ENCODE data around the gene C1QTNF5. TPM values are rescaled to one million over a fixed set of nuclear protein-coding genes. Genes with fewer than 3 reads are reported as not detected.

The C1QTNF5 gene
- total RNA-seq, 1 donor, result 6.5 TPM

- H3K4me3 ChIP-seq (ENCODE audit: low read depth, low read length), result peak overlapping the region; percentile 39
- DNase-seq (ENCODE audit: low read depth), result no peak
- no peak for TF ChIP-seq CTCF (IDR thresholded peaks at IDR 0.05; ENCODE audit: insufficient read depth, low read depth, low read length)
Measured at GRCh38 chr11:119336744-119337469, 3.8 kb downstream of the C1QTNF5 start.

- DNase-seq (ENCODE audit: low read depth), result no peak
- peak overlapping the region; percentile 94 for H3K4me3 ChIP-seq (ENCODE audit: low read depth, low read length)
- TF ChIP-seq CTCF (IDR thresholded peaks at IDR 0.05; ENCODE audit: insufficient read depth, low read depth, low read length), result no peak
Measured at GRCh38 chr11:119335655-119336543, 4.8 kb downstream of the C1QTNF5 start.

- H3K4me3 ChIP-seq (ENCODE audit: low read depth, low read length), result peak overlapping the region; percentile 94
- no peak for TF ChIP-seq CTCF (IDR thresholded peaks at IDR 0.05; ENCODE audit: insufficient read depth, low read depth, low read length)
- no peak for DNase-seq (ENCODE audit: low read depth)
Measured at GRCh38 chr11:119335091-119335654, 5.5 kb downstream of the C1QTNF5 start.

- TF ChIP-seq CTCF (IDR thresholded peaks at IDR 0.05; ENCODE audit: insufficient read depth, low read depth, low read length), result no peak
- peak within 1 kb of the TSS; percentile 94 for H3K4me3 ChIP-seq (ENCODE audit: low read depth, low read length)
- peak; percentile 98 for DNase-seq (ENCODE audit: low read depth)
Measured at GRCh38 chr11:119334174-119334930, 6.3 kb downstream of the C1QTNF5 start, which contains the start of gene RNF26. TSS of gene RNF26 (plus strand) at chr11:119334527. CDS start at chr11:119335123, 596 bp downstream.

- no peak for DNase-seq (ENCODE audit: low read depth)
- H3K4me3 ChIP-seq (ENCODE audit: low read depth, low read length), result no peak overlapping the region
- TF ChIP-seq CTCF (IDR thresholded peaks at IDR 0.05; ENCODE audit: insufficient read depth, low read depth, low read length), result no peak
Measured at GRCh38 chr11:119332111-119332765, 8.4 kb downstream of the C1QTNF5 start.

- TF ChIP-seq CTCF (IDR thresholded peaks at IDR 0.05; ENCODE audit: insufficient read depth, low read depth, low read length), result no peak
- no peak overlapping the region for H3K4me3 ChIP-seq (ENCODE audit: low read depth, low read length)
- DNase-seq (ENCODE audit: low read depth), result no peak
Measured at GRCh38 chr11:119330237-119330636, 10.4 kb downstream of the C1QTNF5 start.

Measured in fibroblast of villous mesenchyme (primary cell).